ENCODE results near the gene PAQR5. TPM values are rescaled to one million over a fixed set of nuclear protein-coding genes. Genes with fewer than 3 reads are reported as not detected.

Gene PAQR5
- total RNA-seq, 1 donor from 2014 or later: 1.5 TPM

- no peak for TF ChIP-seq CTCF (IDR thresholded peaks at IDR 0.05)
- H3K4me1 Mint-ChIP-seq (ENCODE audit: unreplicated experiment): peaks cover 26% of the 10 kb centered on the region
- no peak for DNase-seq (ENCODE audit: extremely low spot score, unreplicated experiment)
- peak overlapping the region; percentile 59 for H3K27ac Mint-ChIP-seq (ENCODE audit: unreplicated experiment)
- no peak overlapping the region for H3K4me3 Mint-ChIP-seq (ENCODE audit: unreplicated experiment)
- H3K9me3 Mint-ChIP-seq (ENCODE audit: unreplicated experiment): no peaks in the 10 kb centered on the region
- H3K27me3 Mint-ChIP-seq (ENCODE audit: unreplicated experiment): no peaks in the 10 kb centered on the region
- no peaks in the 10 kb centered on the region for H3K36me3 Mint-ChIP-seq (ENCODE audit: unreplicated experiment)
These were observed 95.2 kb downstream of the PAQR5 start for GRCh38 chr15:69393831-69394491.

GRCh38 chr15:69394556-69395282 is 96.0 kb downstream of the PAQR5 start:
- H3K27ac Mint-ChIP-seq (ENCODE audit: unreplicated experiment): peak overlapping the region; percentile 59
- no peaks in the 10 kb centered on the region for H3K27me3 Mint-ChIP-seq (ENCODE audit: unreplicated experiment)
- peak; percentile 95 for DNase-seq (ENCODE audit: extremely low spot score, unreplicated experiment)
- peak; percentile 96 for TF ChIP-seq CTCF (IDR thresholded peaks at IDR 0.05)
- no peaks in the 10 kb centered on the region for H3K9me3 Mint-ChIP-seq (ENCODE audit: unreplicated experiment)
- peak overlapping the region; percentile 34 for H3K4me3 Mint-ChIP-seq (ENCODE audit: unreplicated experiment)
- peaks cover 26% of the 10 kb centered on the region for H3K4me1 Mint-ChIP-seq (ENCODE audit: unreplicated experiment)
- no peaks in the 10 kb centered on the region for H3K36me3 Mint-ChIP-seq (ENCODE audit: unreplicated experiment)

- Mint-ChIP-seq H3K27me3 (ENCODE audit: unreplicated experiment) (no peaks in the 10 kb centered on the region), H3K4me3 (ENCODE audit: unreplicated experiment) (no peak overlapping the region), H3K27ac (ENCODE audit: unreplicated experiment) (no peak overlapping the region), H3K4me1 (ENCODE audit: unreplicated experiment) (peaks cover 26% of the 10 kb centered on the region), H3K9me3 (ENCODE audit: unreplicated experiment) (no peaks in the 10 kb centered on the region), H3K36me3 (ENCODE audit: unreplicated experiment) (no peaks in the 10 kb centered on the region)
- DNase-seq (ENCODE audit: extremely low spot score, unreplicated experiment): no peak
- TF ChIP-seq CTCF (IDR thresholded peaks at IDR 0.05): no peak
These were observed 96.7 kb downstream of the PAQR5 start for GRCh38 chr15:69395460-69395859.

GRCh38 chr15:69395991-69396390 is 97.3 kb downstream of the PAQR5 start:
- no peak for TF ChIP-seq CTCF (IDR thresholded peaks at IDR 0.05)
- DNase-seq (ENCODE audit: extremely low spot score, unreplicated experiment): no peak
- Mint-ChIP-seq H3K9me3 (ENCODE audit: unreplicated experiment) (no peaks in the 10 kb centered on the region), H3K27ac (ENCODE audit: unreplicated experiment) (no peak overlapping the region), H3K4me3 (ENCODE audit: unreplicated experiment) (no peak overlapping the region), H3K4me1 (ENCODE audit: unreplicated experiment) (peaks cover 26% of the 10 kb centered on the region), H3K36me3 (ENCODE audit: unreplicated experiment) (no peaks in the 10 kb centered on the region), H3K27me3 (ENCODE audit: unreplicated experiment) (no peaks in the 10 kb centered on the region)

GRCh38 chr15:69398491-69398891 is 99.8 kb downstream of the PAQR5 start:
- DNase-seq (ENCODE audit: extremely low spot score, unreplicated experiment): no peak

More at GRCh38 chr15:69398491-69398891, 99.8 kb downstream of the PAQR5 start:
- H3K27me3 Mint-ChIP-seq (ENCODE audit: unreplicated experiment): no peaks in the 10 kb centered on the region
- no peak overlapping the region for H3K27ac Mint-ChIP-seq (ENCODE audit: unreplicated experiment)
- no peaks in the 10 kb centered on the region for H3K9me3 Mint-ChIP-seq (ENCODE audit: unreplicated experiment)
- no peaks in the 10 kb centered on the region for H3K36me3 Mint-ChIP-seq (ENCODE audit: unreplicated experiment)
- H3K4me3 Mint-ChIP-seq (ENCODE audit: unreplicated experiment): no peak overlapping the region
- no peak for TF ChIP-seq CTCF (IDR thresholded peaks at IDR 0.05)
- H3K4me1 Mint-ChIP-seq (ENCODE audit: unreplicated experiment): peaks cover 22% of the 10 kb centered on the region
